Measurements from ENCODE around the gene ADAMTSL2.

The ADAMTSL2 gene

DNA sequence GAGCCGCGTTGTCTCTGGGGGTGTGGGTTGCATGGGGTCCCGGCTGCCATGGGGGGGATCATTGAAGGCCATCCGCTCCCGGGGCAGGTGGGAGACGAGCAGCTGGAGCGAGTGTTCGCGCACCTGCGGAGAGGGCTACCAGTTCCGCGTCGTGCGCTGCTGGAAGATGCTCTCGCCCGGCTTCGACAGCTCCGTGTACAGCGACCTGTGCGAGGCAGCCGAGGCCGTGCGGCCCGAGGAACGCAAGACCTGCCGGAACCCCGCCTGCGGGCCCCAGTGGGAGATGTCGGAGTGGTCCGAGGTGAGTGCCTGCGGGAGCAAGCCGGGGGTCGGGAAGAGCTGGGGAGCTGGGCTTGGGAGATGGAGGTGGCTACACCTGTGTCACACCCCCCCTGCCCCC lies 33.7 kb downstream of the ADAMTSL2 start:
- Histone ChIP-seq H3K4me2 (ENCODE audit: low read depth, low read length, poor library complexity, severe bottlenecking) (no peak overlapping the region), H4K20me1 (ENCODE audit: low read depth, low read length) (no peaks in the 10 kb centered on the region), H3K36me3 (ENCODE audit: low read length) (no peaks in the 10 kb centered on the region), H3K27ac (ENCODE audit: low read depth, low read length) (no peak overlapping the region), H3K9me3 (ENCODE audit: insufficient read depth, low read length) (no peaks in the 10 kb centered on the region), H3K79me2 (ENCODE audit: insufficient read depth, low read length) (no peaks in the 10 kb centered on the region), H3K9ac (ENCODE audit: low read length) (no peak overlapping the region), H3K9me2 (replicated peaks; ENCODE audit: insufficient read depth, low read length) (no peaks in the 10 kb centered on the region), H2AFZ (ENCODE audit: low read depth, low read length, severe bottlenecking) (no peak overlapping the region), H3K4me3 (ENCODE audit: insufficient read depth, low read length, poor library complexity, severe bottlenecking) (no peak overlapping the region), H3F3A (ENCODE audit: insufficient read depth) (no peaks in the 10 kb centered on the region), H3K27me3 (ENCODE audit: low read length) (no peaks in the 10 kb centered on the region)
- TF ChIP-seq EZH2phosphoT487 (conservative IDR thresholded peaks at IDR 0.05; ENCODE audit: low read length): no peak
- TF ChIP-seq, protein P1, sequence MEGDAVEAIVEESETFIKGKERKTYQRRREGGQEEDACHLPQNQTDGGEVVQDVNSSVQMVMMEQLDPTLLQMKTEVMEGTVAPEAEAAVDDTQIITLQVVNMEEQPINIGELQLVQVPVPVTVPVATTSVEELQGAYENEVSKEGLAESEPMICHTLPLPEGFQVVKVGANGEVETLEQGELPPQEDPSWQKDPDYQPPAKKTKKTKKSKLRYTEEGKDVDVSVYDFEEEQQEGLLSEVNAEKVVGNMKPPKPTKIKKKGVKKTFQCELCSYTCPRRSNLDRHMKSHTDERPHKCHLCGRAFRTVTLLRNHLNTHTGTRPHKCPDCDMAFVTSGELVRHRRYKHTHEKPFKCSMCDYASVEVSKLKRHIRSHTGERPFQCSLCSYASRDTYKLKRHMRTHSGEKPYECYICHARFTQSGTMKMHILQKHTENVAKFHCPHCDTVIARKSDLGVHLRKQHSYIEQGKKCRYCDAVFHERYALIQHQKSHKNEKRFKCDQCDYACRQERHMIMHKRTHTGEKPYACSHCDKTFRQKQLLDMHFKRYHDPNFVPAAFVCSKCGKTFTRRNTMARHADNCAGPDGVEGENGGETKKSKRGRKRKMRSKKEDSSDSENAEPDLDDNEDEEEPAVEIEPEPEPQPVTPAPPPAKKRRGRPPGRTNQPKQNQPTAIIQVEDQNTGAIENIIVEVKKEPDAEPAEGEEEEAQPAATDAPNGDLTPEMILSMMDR (IDR thresholded peaks at IDR 0.05; ENCODE audit: insufficient read depth, low read length, poor library complexity, severe bottlenecking): no peak

DNA sequence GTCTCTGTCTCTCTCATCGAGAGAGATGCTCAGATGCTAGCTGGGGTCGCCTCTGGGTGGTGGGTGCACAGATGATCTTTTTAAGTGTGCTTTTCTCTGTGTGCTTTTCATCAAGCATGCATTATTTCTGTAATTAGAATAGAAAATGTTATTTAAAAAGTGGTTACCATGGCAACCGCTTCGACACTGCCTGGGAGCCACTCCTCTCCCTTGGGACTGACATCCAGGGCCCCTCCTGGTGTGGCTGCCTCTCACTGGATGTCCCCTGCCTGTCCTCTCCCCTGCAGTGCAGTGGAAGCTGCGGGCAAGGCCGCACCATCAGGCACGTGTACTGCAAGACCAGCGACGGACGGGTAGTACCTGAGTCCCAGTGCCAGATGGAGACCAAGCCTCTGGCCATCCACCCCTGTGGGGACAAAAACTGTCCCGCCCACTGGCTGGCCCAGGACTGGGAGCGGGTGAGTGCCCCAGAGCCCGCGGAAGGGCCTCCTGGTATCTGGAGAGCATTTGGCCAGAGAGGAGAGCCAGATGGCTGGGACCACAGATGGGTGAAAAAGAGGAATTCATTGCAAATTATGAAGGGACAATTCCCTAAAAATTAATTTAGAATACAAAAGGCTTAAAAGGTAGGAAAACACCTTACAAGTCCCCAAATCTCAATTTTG lies 34.7 kb downstream of the ADAMTSL2 start:
- Histone ChIP-seq H3K4me3 (ENCODE audit: insufficient read depth, low read length, poor library complexity, severe bottlenecking) (no peak overlapping the region), H3K27ac (ENCODE audit: low read depth, low read length) (no peak overlapping the region), H3K4me2 (ENCODE audit: low read depth, low read length, poor library complexity, severe bottlenecking) (no peak overlapping the region), H3K9ac (ENCODE audit: low read length) (no peak overlapping the region), H2AFZ (ENCODE audit: low read depth, low read length, severe bottlenecking) (no peak overlapping the region), H3K36me3 (ENCODE audit: low read length) (no peaks in the 10 kb centered on the region), H3K9me2 (replicated peaks; ENCODE audit: insufficient read depth, low read length) (no peaks in the 10 kb centered on the region), H3K27me3 (ENCODE audit: low read length) (no peaks in the 10 kb centered on the region), H3K79me2 (ENCODE audit: insufficient read depth, low read length) (no peaks in the 10 kb centered on the region), H3F3A (ENCODE audit: insufficient read depth) (no peaks in the 10 kb centered on the region), H4K20me1 (ENCODE audit: low read depth, low read length) (no peaks in the 10 kb centered on the region), H3K9me3 (ENCODE audit: insufficient read depth, low read length) (no peaks in the 10 kb centered on the region)
- TF ChIP-seq, protein P1 (IDR thresholded peaks at IDR 0.05; ENCODE audit: insufficient read depth, low read length, poor library complexity, severe bottlenecking): no peak
- TF ChIP-seq EZH2phosphoT487 (conservative IDR thresholded peaks at IDR 0.05; ENCODE audit: low read length): no peak

DNA sequence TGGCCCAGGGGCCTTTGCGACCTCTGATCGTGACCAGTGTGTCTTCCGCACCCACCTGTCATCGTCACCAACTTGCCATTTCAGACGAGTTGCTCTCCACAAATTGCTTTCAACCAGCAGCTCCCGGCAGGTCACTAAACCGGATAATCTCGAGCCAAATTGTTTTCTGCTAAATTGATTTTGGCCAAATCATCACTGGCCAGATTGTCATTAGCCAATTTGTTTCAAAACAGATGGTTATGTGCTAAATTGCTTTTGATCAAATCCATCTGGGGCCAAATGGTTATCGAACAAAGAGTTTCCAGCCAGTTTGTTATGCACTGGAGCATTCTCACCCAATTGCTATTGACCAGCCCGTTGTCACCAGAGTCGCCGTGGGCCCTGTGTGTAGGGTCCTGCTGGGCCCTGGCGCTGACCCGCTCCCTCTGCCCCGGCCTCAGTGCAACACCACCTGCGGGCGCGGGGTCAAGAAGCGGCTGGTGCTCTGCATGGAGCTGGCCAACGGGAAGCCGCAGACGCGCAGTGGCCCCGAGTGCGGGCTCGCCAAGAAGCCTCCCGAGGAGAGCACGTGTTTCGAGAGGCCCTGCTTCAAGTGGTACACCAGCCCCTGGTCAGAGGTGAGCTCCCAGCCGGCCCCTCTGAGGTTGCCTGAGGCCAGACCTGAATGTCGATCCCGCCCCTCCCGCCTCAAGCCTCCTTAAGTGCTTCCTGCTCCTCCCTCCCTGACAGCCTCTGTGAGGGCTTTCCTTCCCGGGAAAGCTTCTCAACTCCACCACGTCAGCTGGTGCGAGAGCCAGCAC lies 35.6 kb downstream of the ADAMTSL2 start:
- no peak overlapping the region for H3K4me3 ChIP-seq (ENCODE audit: insufficient read depth, low read length, poor library complexity, severe bottlenecking)
- no peak overlapping the region for H2AFZ ChIP-seq (ENCODE audit: low read depth, low read length, severe bottlenecking)
- no peak overlapping the region for H3K27ac ChIP-seq (ENCODE audit: low read depth, low read length)
- H4K20me1 ChIP-seq (ENCODE audit: low read depth, low read length): no peaks in the 10 kb centered on the region
- no peaks in the 10 kb centered on the region for H3F3A ChIP-seq (ENCODE audit: insufficient read depth)
- H3K79me2 ChIP-seq (ENCODE audit: insufficient read depth, low read length): no peaks in the 10 kb centered on the region
- H3K9me2 ChIP-seq (replicated peaks; ENCODE audit: insufficient read depth, low read length): no peaks in the 10 kb centered on the region
- H3K4me2 ChIP-seq (ENCODE audit: low read depth, low read length, poor library complexity, severe bottlenecking): no peak overlapping the region
- no peak overlapping the region for H3K9ac ChIP-seq (ENCODE audit: low read length)
- no peaks in the 10 kb centered on the region for H3K27me3 ChIP-seq (ENCODE audit: low read length)
- H3K9me3 ChIP-seq (ENCODE audit: insufficient read depth, low read length): no peaks in the 10 kb centered on the region
- TF ChIP-seq, protein P1 (IDR thresholded peaks at IDR 0.05; ENCODE audit: insufficient read depth, low read length, poor library complexity, severe bottlenecking): no peak
- no peak for TF ChIP-seq EZH2phosphoT487 (conservative IDR thresholded peaks at IDR 0.05; ENCODE audit: low read length)
- H3K36me3 ChIP-seq (ENCODE audit: low read length): no peaks in the 10 kb centered on the region
